ENCODE measurements around the gene PTPRQ. TPM values are rescaled to one million over a fixed set of nuclear protein-coding genes. Genes with fewer than 3 reads are reported as not detected.

The PTPRQ gene
- total RNA-seq, 1 experiment from 2014 or later: not detected

DNA sequence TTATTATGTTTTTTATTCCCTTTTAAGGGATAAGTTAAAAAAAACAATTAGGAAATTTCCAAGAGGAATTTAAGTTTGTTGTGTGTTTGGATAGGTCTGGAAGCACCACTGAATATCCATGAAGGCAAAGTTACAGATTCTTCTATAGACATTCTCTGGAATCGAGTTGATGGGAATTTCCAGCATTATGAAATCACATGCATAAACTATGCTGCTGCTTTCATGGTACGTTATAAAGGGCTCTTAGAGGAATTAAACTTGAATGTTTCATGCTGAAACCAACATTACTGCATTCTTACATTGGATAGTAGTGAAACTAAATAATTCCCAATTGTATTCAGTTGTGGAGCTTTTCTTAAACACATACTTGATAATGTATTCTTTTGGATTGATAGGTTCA, 21.5 kb upstream of the PTPRQ start:
- DNase-seq (ENCODE audit: low read depth, low spot score) (no peak), ATAC-seq (no peak)
- TF ChIP-seq REST (IDR thresholded peaks at IDR 0.05; ENCODE audit: insufficient read depth in 1 of 2, low read depth in 2 of 2, low read length in 1 of 2): no peak
- no peak for TF ChIP-seq TCF7L2 (IDR thresholded peaks at IDR 0.05; ENCODE audit: low read depth, low read length)
- no peak for TF ChIP-seq CTCF (IDR thresholded peaks at IDR 0.05)
- TF ChIP-seq POLR2AphosphoS5 (IDR thresholded peaks at IDR 0.05; ENCODE audit: low read depth, low read length): no peak
- no peak for TF ChIP-seq SIN3A (IDR thresholded peaks at IDR 0.05; ENCODE audit: borderline replicate concordance, insufficient read depth, low read depth, low read length)
- no peak overlapping the region for H3K27ac ChIP-seq (ENCODE audit: low read length)
- POLR2A ChIA-PET: no interaction called here
- no peaks in the 10 kb centered on the region for H3K4me1 ChIP-seq (ENCODE audit: control insufficient read depth, insufficient read depth, low read length)
- no peaks in the 10 kb centered on the region for H3K9me3 ChIP-seq (ENCODE audit: control insufficient read depth, insufficient read depth, low read depth, low read length)
- intact Hi-C loops (cut with micrococcal nuclease; ENCODE audit: unreplicated experiment): no loop called here
- no peak overlapping the region for H3K4me3 ChIP-seq (ENCODE audit: low read depth in 2 of 2, low read length in 2 of 2)
- CTCF ChIA-PET: no interaction called here
- no peaks in the 10 kb centered on the region for H3K27me3 ChIP-seq (ENCODE audit: control insufficient read depth, insufficient read depth, low read length)
- no TSS peak for BruUV-seq (replicated peaks)
- in situ Hi-C loops (cut with HindIII; ENCODE audit: low pct_unique_long_range_greater_than_20kb, low sequenced_read_pairs): no loop called here
- H3K36me3 ChIP-seq (ENCODE audit: control insufficient read depth, insufficient read depth, low read length): no peaks in the 10 kb centered on the region

GRCh38 chr12:80432061-80432460, 12.0 kb upstream of the PTPRQ start:
- no peak for ATAC-seq

More at GRCh38 chr12:80432061-80432460, 12.0 kb upstream of the PTPRQ start:
- no TSS peak for BruUV-seq (replicated peaks)
- TF ChIP-seq REST (IDR thresholded peaks at IDR 0.05; ENCODE audit: insufficient read depth in 1 of 2, low read depth in 2 of 2, low read length in 1 of 2): no peak
- TF ChIP-seq POLR2AphosphoS5 (IDR thresholded peaks at IDR 0.05; ENCODE audit: low read depth, low read length): no peak
- TF ChIP-seq TCF7L2 (IDR thresholded peaks at IDR 0.05; ENCODE audit: low read depth, low read length): no peak
- Histone ChIP-seq H3K27ac (ENCODE audit: low read length) (no peak overlapping the region), H3K4me1 (ENCODE audit: control insufficient read depth, insufficient read depth, low read length) (no peaks in the 10 kb centered on the region), H3K9me3 (ENCODE audit: control insufficient read depth, insufficient read depth, low read depth, low read length) (no peaks in the 10 kb centered on the region), H3K27me3 (ENCODE audit: control insufficient read depth, insufficient read depth, low read length) (no peaks in the 10 kb centered on the region), H3K4me3 (ENCODE audit: low read depth in 2 of 2, low read length in 2 of 2) (no peak overlapping the region), H3K36me3 (ENCODE audit: control insufficient read depth, insufficient read depth, low read length) (no peaks in the 10 kb centered on the region)
- POLR2A ChIA-PET: no interaction called here
- intact Hi-C loops (cut with micrococcal nuclease; ENCODE audit: unreplicated experiment): no loop called here
- CTCF ChIA-PET: no interaction called here
- in situ Hi-C loops (cut with HindIII; ENCODE audit: low pct_unique_long_range_greater_than_20kb, low sequenced_read_pairs): no loop called here
- no peak for DNase-seq (ENCODE audit: low read depth, low spot score)

All from Panc1 (cell line).